Measurements from ENCODE around the gene PDCD2L. TPM values are rescaled to one million over a fixed set of nuclear protein-coding genes. Genes with fewer than 3 reads are reported as not detected.

The PDCD2L gene
- total RNA-seq, 1 experiment from 2014 or later = 43.4 TPM

DNA sequence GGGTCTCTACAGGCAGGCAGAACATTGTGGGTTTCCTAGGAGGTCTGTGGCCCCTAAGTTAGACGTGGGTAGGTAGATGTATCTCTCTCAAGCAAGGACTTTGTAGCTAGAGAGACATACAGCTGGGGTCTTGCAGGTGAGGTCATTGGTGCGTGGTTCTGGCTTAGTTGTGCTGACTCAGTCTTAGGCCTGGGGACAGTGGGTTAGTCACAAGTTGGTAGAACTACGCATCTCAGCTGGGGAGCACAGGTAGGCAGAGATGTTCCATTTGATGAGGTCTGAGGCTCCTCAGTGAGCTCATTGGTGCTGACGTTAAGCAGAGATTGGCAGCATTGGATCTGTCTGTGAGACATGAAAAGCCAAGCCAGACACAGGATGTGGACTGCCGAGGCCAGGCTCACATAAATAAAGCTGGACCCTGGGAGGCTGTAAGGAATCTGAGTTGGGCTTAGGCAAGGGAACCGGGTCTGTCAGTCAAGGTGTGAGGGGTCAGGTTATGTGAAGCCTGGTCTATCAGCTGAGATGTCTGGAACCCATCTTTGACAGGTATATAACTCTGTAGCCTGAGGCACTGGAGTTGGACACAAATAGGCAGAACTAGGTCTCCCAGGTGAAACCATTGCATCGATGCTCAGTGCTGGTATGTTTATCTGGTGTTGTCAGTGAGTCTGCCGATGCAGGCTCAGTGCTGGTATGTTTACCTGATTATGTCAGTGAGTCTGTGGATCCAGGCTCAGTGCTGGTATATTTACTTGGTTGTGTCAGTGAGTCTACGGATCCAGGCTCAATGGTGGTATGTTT lies 17.4 kb upstream of the PDCD2L start:
- H3K27me3 Mint-ChIP-seq (ENCODE audit: low read depth) = no peaks in the 10 kb centered on the region
- no peaks in the 10 kb centered on the region for H3K9me3 Mint-ChIP-seq
- peaks cover 63% of the 10 kb centered on the region for H3K36me3 Mint-ChIP-seq
- no peak for DNase-seq (ENCODE audit: low spot score)
- ChIA-PET CTCF (interaction anchor here (0.5 kb wide), 1 partner anchor 766 kb away, joined by 3 read pairs; no protein-coding TSS in a partner anchor), POLR2A (no interaction called here)
- H3K4me3 Mint-ChIP-seq = no peak overlapping the region
- ATAC-seq = no peak
- no peaks in the 10 kb centered on the region for H3K4me1 Mint-ChIP-seq
- H3K27ac Mint-ChIP-seq = no peak overlapping the region
- TF ChIP-seq, protein P1, sequence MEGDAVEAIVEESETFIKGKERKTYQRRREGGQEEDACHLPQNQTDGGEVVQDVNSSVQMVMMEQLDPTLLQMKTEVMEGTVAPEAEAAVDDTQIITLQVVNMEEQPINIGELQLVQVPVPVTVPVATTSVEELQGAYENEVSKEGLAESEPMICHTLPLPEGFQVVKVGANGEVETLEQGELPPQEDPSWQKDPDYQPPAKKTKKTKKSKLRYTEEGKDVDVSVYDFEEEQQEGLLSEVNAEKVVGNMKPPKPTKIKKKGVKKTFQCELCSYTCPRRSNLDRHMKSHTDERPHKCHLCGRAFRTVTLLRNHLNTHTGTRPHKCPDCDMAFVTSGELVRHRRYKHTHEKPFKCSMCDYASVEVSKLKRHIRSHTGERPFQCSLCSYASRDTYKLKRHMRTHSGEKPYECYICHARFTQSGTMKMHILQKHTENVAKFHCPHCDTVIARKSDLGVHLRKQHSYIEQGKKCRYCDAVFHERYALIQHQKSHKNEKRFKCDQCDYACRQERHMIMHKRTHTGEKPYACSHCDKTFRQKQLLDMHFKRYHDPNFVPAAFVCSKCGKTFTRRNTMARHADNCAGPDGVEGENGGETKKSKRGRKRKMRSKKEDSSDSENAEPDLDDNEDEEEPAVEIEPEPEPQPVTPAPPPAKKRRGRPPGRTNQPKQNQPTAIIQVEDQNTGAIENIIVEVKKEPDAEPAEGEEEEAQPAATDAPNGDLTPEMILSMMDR (IDR thresholded peaks at IDR 0.05) = no peak
- no peak for TF ChIP-seq CBFB (CRISPR knock-in tag; IDR thresholded peaks at IDR 0.05; ENCODE audit: low read depth)
- TF ChIP-seq, protein P2, sequence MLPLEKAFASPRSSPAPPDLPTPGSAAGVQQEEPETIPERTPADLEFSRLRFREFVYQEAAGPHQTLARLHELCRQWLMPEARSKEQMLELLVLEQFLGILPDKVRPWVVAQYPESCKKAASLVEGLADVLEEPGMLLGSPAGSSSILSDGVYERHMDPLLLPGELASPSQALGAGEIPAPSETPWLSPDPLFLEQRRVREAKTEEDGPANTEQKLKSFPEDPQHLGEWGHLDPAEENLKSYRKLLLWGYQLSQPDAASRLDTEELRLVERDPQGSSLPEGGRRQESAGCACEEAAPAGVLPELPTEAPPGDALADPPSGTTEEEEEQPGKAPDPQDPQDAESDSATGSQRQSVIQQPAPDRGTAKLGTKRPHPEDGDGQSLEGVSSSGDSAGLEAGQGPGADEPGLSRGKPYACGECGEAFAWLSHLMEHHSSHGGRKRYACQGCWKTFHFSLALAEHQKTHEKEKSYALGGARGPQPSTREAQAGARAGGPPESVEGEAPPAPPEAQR (CRISPR knock-in tag; IDR thresholded peaks at IDR 0.05) = no peak
- no peak for TF ChIP-seq ZNF423 (CRISPR knock-in tag; IDR thresholded peaks at IDR 0.05)
- TF ChIP-seq NR1H2 (CRISPR knock-in tag; IDR thresholded peaks at IDR 0.05) = no peak
- no peak for TF ChIP-seq ATF1 (CRISPR knock-in tag; IDR thresholded peaks at IDR 0.05)
- TF ChIP-seq KAT7 (CRISPR knock-in tag; IDR thresholded peaks at IDR 0.05; ENCODE audit: borderline replicate concordance) = no peak
- TF ChIP-seq HMGA2 (CRISPR knock-in tag; IDR thresholded peaks at IDR 0.05) = no peak
- TF ChIP-seq, protein P3, sequence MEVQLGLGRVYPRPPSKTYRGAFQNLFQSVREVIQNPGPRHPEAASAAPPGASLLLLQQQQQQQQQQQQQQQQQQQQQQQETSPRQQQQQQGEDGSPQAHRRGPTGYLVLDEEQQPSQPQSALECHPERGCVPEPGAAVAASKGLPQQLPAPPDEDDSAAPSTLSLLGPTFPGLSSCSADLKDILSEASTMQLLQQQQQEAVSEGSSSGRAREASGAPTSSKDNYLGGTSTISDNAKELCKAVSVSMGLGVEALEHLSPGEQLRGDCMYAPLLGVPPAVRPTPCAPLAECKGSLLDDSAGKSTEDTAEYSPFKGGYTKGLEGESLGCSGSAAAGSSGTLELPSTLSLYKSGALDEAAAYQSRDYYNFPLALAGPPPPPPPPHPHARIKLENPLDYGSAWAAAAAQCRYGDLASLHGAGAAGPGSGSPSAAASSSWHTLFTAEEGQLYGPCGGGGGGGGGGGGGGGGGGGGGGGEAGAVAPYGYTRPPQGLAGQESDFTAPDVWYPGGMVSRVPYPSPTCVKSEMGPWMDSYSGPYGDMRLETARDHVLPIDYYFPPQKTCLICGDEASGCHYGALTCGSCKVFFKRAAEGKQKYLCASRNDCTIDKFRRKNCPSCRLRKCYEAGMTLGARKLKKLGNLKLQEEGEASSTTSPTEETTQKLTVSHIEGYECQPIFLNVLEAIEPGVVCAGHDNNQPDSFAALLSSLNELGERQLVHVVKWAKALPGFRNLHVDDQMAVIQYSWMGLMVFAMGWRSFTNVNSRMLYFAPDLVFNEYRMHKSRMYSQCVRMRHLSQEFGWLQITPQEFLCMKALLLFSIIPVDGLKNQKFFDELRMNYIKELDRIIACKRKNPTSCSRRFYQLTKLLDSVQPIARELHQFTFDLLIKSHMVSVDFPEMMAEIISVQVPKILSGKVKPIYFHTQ (CRISPR knock-in tag; IDR thresholded peaks at IDR 0.05) = no peak
- TF ChIP-seq FOXP1 (CRISPR knock-in tag; IDR thresholded peaks at IDR 0.05; ENCODE audit: borderline replicate concordance) = no peak
- TF ChIP-seq, protein P4, sequence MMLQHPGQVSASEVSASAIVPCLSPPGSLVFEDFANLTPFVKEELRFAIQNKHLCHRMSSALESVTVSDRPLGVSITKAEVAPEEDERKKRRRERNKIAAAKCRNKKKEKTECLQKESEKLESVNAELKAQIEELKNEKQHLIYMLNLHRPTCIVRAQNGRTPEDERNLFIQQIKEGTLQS (CRISPR knock-in tag; conservative IDR thresholded peaks at IDR 0.05) = no peak
- TF ChIP-seq, protein P5, sequence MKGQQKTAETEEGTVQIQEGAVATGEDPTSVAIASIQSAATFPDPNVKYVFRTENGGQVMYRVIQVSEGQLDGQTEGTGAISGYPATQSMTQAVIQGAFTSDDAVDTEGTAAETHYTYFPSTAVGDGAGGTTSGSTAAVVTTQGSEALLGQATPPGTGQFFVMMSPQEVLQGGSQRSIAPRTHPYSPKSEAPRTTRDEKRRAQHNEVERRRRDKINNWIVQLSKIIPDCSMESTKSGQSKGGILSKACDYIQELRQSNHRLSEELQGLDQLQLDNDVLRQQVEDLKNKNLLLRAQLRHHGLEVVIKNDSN (CRISPR knock-in tag; IDR thresholded peaks at IDR 0.05) = no peak
- TF ChIP-seq, protein P6, sequence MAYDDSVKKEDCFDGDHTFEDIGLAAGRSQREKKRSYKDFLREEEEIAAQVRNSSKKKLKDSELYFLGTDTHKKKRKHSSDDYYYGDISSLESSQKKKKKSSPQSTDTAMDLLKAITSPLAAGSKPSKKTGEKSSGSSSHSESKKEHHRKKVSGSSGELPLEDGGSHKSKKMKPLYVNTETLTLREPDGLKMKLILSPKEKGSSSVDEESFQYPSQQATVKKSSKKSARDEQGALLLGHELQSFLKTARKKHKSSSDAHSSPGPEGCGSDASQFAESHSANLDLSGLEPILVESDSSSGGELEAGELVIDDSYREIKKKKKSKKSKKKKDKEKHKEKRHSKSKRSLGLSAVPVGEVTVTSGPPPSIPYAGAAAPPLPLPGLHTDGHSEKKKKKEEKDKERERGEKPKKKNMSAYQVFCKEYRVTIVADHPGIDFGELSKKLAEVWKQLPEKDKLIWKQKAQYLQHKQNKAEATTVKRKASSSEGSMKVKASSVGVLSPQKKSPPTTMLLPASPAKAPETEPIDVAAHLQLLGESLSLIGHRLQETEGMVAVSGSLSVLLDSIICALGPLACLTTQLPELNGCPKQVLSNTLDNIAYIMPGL (CRISPR knock-in tag; IDR thresholded peaks at IDR 0.05) = no peak
- TF ChIP-seq, protein P7, sequence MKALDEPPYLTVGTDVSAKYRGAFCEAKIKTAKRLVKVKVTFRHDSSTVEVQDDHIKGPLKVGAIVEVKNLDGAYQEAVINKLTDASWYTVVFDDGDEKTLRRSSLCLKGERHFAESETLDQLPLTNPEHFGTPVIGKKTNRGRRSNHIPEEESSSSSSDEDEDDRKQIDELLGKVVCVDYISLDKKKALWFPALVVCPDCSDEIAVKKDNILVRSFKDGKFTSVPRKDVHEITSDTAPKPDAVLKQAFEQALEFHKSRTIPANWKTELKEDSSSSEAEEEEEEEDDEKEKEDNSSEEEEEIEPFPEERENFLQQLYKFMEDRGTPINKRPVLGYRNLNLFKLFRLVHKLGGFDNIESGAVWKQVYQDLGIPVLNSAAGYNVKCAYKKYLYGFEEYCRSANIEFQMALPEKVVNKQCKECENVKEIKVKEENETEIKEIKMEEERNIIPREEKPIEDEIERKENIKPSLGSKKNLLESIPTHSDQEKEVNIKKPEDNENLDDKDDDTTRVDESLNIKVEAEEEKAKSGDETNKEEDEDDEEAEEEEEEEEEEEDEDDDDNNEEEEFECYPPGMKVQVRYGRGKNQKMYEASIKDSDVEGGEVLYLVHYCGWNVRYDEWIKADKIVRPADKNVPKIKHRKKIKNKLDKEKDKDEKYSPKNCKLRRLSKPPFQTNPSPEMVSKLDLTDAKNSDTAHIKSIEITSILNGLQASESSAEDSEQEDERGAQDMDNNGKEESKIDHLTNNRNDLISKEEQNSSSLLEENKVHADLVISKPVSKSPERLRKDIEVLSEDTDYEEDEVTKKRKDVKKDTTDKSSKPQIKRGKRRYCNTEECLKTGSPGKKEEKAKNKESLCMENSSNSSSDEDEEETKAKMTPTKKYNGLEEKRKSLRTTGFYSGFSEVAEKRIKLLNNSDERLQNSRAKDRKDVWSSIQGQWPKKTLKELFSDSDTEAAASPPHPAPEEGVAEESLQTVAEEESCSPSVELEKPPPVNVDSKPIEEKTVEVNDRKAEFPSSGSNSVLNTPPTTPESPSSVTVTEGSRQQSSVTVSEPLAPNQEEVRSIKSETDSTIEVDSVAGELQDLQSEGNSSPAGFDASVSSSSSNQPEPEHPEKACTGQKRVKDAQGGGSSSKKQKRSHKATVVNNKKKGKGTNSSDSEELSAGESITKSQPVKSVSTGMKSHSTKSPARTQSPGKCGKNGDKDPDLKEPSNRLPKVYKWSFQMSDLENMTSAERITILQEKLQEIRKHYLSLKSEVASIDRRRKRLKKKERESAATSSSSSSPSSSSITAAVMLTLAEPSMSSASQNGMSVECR (CRISPR knock-in tag; IDR thresholded peaks at IDR 0.05; ENCODE audit: borderline replicate concordance) = no peak
- TF ChIP-seq, protein P8, sequence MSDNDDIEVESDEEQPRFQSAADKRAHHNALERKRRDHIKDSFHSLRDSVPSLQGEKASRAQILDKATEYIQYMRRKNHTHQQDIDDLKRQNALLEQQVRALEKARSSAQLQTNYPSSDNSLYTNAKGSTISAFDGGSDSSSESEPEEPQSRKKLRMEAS (CRISPR knock-in tag; IDR thresholded peaks at IDR 0.05) = no peak
- TF ChIP-seq TEAD1 (CRISPR knock-in tag; IDR thresholded peaks at IDR 0.05) = no peak
- TF ChIP-seq, protein P9, sequence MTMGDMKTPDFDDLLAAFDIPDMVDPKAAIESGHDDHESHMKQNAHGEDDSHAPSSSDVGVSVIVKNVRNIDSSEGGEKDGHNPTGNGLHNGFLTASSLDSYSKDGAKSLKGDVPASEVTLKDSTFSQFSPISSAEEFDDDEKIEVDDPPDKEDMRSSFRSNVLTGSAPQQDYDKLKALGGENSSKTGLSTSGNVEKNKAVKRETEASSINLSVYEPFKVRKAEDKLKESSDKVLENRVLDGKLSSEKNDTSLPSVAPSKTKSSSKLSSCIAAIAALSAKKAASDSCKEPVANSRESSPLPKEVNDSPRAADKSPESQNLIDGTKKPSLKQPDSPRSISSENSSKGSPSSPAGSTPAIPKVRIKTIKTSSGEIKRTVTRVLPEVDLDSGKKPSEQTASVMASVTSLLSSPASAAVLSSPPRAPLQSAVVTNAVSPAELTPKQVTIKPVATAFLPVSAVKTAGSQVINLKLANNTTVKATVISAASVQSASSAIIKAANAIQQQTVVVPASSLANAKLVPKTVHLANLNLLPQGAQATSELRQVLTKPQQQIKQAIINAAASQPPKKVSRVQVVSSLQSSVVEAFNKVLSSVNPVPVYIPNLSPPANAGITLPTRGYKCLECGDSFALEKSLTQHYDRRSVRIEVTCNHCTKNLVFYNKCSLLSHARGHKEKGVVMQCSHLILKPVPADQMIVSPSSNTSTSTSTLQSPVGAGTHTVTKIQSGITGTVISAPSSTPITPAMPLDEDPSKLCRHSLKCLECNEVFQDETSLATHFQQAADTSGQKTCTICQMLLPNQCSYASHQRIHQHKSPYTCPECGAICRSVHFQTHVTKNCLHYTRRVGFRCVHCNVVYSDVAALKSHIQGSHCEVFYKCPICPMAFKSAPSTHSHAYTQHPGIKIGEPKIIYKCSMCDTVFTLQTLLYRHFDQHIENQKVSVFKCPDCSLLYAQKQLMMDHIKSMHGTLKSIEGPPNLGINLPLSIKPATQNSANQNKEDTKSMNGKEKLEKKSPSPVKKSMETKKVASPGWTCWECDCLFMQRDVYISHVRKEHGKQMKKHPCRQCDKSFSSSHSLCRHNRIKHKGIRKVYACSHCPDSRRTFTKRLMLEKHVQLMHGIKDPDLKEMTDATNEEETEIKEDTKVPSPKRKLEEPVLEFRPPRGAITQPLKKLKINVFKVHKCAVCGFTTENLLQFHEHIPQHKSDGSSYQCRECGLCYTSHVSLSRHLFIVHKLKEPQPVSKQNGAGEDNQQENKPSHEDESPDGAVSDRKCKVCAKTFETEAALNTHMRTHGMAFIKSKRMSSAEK (CRISPR knock-in tag; IDR thresholded peaks at IDR 0.05; ENCODE audit: borderline replicate concordance) = no peak

Data from WTC11 (cell line).